GM12874 (cell line): Measurements from ENCODE around the gene VSTM5.

Source experiments
- TF ChIP-seq, protein P1 (sequence below): IDR thresholded peaks from 2 replicates; pipeline ENCODE4 v1.5.1; 2011; ENCODE audit warnings: low read depth, mild to moderate bottlenecking, control low read depth, low read length, moderate library complexity; ENCODE audit not compliant: insufficient read depth

Gene VSTM5, protein sequence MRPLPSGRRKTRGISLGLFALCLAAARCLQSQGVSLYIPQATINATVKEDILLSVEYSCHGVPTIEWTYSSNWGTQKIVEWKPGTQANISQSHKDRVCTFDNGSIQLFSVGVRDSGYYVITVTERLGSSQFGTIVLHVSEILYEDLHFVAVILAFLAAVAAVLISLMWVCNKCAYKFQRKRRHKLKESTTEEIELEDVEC

DNA sequence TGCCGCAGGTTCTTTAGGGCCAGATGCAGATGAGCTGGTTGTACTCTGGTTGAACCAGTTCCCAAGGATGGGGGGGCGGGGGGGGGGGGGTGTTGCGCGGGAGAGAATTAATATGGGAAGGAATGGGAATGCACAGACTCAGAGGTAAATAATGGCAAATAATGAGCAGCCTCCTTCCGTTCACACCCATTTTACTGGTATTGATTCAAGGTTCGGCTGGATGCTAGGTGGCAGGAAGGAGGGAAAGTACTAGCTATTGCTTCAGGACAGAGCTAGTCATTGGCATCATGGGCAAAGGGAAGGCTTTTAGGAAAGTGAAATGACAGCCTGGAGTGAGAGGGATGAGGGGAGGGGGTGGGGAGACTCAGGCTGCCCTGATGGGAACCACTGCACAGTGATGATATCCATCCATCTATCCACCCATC lies at the start of gene VSTM5:
Gene VSTM5 (minus strand): TSS at position 25 of the 425 bp plus-strand sequence. CDS start 116 bp downstream, outside the sequence.
- TF ChIP-seq, protein P1, sequence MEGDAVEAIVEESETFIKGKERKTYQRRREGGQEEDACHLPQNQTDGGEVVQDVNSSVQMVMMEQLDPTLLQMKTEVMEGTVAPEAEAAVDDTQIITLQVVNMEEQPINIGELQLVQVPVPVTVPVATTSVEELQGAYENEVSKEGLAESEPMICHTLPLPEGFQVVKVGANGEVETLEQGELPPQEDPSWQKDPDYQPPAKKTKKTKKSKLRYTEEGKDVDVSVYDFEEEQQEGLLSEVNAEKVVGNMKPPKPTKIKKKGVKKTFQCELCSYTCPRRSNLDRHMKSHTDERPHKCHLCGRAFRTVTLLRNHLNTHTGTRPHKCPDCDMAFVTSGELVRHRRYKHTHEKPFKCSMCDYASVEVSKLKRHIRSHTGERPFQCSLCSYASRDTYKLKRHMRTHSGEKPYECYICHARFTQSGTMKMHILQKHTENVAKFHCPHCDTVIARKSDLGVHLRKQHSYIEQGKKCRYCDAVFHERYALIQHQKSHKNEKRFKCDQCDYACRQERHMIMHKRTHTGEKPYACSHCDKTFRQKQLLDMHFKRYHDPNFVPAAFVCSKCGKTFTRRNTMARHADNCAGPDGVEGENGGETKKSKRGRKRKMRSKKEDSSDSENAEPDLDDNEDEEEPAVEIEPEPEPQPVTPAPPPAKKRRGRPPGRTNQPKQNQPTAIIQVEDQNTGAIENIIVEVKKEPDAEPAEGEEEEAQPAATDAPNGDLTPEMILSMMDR, result no peak

DNA sequence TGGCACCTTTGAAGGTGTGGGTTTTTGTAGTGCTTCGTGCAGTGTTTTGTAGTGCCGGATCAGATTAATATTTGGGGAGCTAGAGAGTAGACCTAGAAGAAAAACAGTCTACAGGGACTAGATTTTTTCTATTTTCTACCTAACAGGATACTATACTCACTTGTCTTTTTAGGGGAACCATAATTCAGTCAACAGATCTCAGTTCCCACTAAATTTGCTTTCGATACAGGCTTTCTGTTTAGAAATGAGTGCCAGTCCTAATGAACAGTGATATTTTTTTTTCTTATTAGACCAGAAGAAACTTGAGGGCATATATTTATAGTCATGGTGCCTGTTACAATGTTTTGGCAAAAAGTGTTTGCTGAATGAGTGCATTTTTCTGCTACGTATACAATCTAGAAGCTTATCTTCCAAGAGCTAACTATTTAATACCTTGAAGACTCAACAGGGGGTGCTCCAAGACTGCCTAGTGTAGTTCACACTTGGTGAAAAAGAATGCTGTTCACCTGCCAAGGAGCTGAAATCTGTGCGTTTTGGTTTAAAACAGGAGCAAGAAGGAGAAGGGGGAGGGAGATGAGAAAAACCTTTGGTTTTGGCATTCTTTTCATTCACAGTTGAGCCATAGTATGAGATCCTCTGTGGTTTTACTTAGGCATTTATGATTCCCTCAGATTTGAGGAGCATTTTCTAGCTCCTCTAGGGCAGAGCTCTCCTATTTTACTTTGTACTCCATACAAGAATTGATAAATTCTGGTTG lies 44.9 kb upstream of the VSTM5 start:
- TF ChIP-seq, protein P1, result peak; percentile 48

DNA sequence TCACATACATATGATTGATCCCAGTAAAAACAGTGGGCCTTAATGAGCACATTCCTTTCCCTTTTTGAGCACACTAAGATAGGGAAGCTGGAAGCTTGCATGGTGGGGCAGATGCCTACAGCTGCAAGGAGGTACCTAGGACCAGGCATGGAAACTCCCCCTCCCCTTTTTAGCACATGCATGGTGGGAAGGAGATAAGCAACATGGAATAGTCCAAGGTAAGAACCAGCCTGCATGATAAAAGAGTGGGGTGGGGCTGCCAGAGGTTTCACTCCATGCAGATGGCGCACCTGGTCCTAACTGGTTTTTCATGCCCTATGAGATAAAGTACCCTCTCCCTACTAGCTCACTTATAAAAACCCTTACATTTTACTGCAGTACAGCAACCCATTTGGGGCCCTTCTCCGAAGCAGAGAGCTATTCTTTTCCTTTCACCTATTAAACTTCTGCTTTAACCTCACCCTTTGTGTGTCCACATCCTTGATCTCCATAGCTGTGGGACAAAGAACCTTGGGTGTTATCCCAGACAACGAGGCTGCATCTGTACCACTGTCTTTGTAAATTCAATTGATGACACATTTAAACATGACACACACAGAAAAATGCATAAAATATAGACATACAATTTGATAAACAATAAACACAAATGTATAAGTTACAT lies 40.1 kb upstream of the VSTM5 start:
- TF ChIP-seq, protein P1, result no peak

DNA sequence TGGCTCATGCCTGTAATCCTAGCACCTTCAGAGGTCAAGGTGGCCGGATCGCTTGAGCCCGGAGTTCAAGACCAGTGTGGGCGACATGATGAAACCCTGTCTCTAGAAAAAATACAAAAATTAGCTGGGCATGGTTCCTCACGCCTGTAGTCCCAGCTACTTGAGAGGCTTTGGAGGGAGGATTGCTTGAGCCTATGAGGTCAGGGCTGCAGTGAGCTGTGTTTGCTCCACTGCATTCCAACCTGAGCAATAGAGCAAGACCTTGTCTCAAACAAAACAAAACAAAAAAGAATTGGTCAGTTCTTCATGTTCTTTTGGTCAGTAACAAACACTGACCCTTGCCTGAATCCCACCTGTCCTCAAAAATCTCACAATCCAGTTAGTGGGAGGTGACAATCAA lies 36.7 kb upstream of the VSTM5 start:
- TF ChIP-seq, protein P1, result no peak

DNA sequence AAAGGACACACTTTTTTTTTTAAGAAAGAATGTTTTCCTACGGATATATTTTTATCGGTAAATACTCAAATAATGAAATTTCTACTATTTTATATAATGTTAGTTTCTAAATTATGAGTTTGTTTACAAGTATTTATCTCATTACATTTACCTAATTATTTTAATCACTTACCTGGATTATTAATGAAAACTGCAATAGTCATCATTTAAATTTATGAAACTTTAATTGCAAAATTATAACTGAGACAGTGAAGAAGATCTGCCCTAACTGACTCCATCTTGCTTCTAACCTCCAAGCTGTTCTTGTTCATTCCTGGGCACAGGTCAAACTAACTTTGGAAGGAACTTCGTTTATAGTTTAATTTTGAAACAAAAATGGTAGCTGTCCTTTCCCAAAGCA lies 25.2 kb upstream of the VSTM5 start:
- TF ChIP-seq, protein P1, result no peak

DNA sequence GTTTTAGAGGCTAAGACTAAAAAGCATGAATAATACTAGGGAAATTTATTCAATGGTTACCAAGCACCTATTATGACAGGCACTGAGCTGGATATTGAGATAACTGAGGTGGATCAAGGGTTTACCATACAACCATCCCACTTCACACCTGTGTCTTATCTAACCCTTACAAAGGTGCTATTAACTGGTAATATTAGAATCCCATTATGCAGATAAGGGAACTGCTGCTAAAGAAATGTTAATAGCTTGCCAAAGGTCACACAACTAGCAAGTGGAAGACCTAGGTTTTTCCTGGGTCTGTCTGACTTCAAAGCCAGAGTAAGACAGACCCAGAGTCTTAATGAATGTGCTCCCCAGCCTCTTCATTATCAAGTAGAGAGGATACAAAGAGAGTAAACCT lies 21.1 kb upstream of the VSTM5 start:
- TF ChIP-seq, protein P1, result no peak

DNA sequence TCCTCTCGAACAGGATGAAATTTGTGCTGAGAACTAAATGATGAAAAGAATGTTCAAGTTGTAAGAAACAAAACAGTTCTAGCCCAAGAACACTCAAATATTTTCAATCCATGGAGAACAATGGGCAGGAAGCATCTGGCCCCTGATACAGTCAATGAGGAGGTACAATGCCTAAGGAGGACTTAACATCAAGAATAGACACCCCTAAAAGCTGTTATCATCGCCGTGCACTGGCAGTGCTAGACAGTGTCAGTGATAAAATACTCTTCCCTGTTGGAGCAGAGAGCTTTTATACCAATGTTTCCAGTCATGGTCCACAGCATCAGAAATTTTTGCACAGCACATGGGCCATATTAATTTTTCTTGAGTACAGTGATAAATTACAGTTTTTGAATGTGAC lies 20.2 kb upstream of the VSTM5 start:
- TF ChIP-seq, protein P1, result no peak
